Measurements from ENCODE around the gene RHBDL2. TPM values are rescaled to one million over a fixed set of nuclear protein-coding genes. Genes with fewer than 3 reads are reported as not detected.

Gene RHBDL2
- total and polyA plus RNA-seq, 2 of the 4 experiments (the other 2 are of a cell fraction) = 0.36 to 0.38 TPM

DNA sequence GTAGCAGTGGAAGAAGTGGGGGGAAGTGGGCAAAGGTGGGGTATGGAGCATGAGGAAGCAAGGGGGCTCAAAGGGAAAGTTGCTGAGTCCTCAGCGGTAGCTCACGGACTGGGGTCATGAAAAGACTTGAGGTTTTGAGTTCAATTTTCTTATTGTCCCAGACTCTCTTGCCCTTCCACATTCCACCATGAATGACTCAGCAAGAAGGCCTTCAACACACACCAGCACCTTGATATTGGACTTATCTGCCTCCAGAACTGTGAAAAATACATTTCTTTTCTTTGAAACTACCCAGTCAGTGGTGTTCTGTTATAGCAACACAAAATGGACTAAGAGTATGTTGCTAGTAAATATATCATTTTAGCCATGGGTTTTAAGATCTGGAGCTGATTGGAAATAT is 17.3 kb upstream of the RHBDL2 start:
- no peak overlapping the region for H3K27ac ChIP-seq (ENCODE audit: insufficient read depth, low read length)
- H3K36me3 ChIP-seq (ENCODE audit: control insufficient read depth, insufficient read depth, low read length) = no peaks in the 10 kb centered on the region
- H3K18ac ChIP-seq (ENCODE audit: low read depth, low read length) = no peak overlapping the region
- H2BK5ac ChIP-seq (ENCODE audit: low read depth, low read length, poor library complexity, severe bottlenecking) = no peak overlapping the region
- no peak overlapping the region for H3K14ac ChIP-seq (replicated peaks; ENCODE audit: low read depth, low read length)
- H2BK20ac ChIP-seq (ENCODE audit: low read depth, low read length) = no peak overlapping the region
- TF ChIP-seq NFE2L2 (IDR thresholded peaks at IDR 0.05; ENCODE audit: low read depth, low read length) = peak; percentile 75
- no peak for TF ChIP-seq POLR2A (IDR thresholded peaks at IDR 0.05; ENCODE audit: low read depth, low read length)
- H3K4ac ChIP-seq (ENCODE audit: low read depth, low read length) = no peak overlapping the region
- no peak overlapping the region for H3K4me3 ChIP-seq (ENCODE audit: insufficient read depth, low read depth, low read length)
- ChIA-PET POLR2A (ENCODE audit: unreplicated experiment) (no interaction called here), CTCF (no interaction called here)
- no peak overlapping the region for H2AFZ ChIP-seq (replicated peaks; ENCODE audit: low read length, poor library complexity)
- 100% methylated on average over 2 of the region's 2 CpGs; no CpG with 5 or more reads in 1 of the 2 experiments for WGBS, 2 experiments (ENCODE audit: extremely low coverage in 2 of 2, insufficient read length in 1 of 2)
- H3K4me2 ChIP-seq (ENCODE audit: low read depth, low read length) = no peak overlapping the region
- no peak overlapping the region for H4K8ac ChIP-seq (ENCODE audit: low read depth in 2 of 2, low read length in 2 of 2)
- no peaks in the 10 kb centered on the region for H3K9me3 ChIP-seq (ENCODE audit: control insufficient read depth, insufficient read depth, low read length)
- no peak overlapping the region for H3K9ac ChIP-seq (ENCODE audit: low read depth, low read length)
- H4K5ac ChIP-seq (ENCODE audit: low read depth, low read length) = no peak overlapping the region
- intact Hi-C loops (cut with micrococcal nuclease) (no loop called here), in situ Hi-C loops (cut with MboI; ENCODE audit: low sequenced_read_pairs) (no loop called here), dilution Hi-C loops (cut with HindIII; ENCODE audit: low sequenced_read_pairs, unreplicated experiment) (no loop called here)
- ATAC-seq (ENCODE audit: low read depth) (peak; percentile 46; the same call in 1 of the 2 replicates), DNase-seq (peak; percentile 33)
- 0 out of 2 replicates have a peak, but pooled peaks cover 3% of the 10 kb centered on the region for H3K9me1 ChIP-seq (ENCODE audit: insufficient read depth, low read length)
- no peaks in the 10 kb centered on the region for H3K79me1 ChIP-seq (ENCODE audit: low read depth in 1 of 2, low read length in 2 of 2)
- no peaks in the 10 kb centered on the region for H4K20me1 ChIP-seq (ENCODE audit: insufficient read depth, low read length)
- no peak overlapping the region for H2BK15ac ChIP-seq (ENCODE audit: low read depth, low read length)
- BruUV-seq (replicated peaks) = no TSS peak
- no peak overlapping the region for H4K91ac ChIP-seq (ENCODE audit: insufficient read depth, low read depth, low read length)
- no peak overlapping the region for H2AK5ac ChIP-seq (ENCODE audit: low read depth, low read length)
- no peak overlapping the region for H3K23ac ChIP-seq (ENCODE audit: low read depth, low read length)
- no peaks in the 10 kb centered on the region for H3K27me3 ChIP-seq (ENCODE audit: control insufficient read depth, insufficient read depth, low read length)
- H3K56ac ChIP-seq (ENCODE audit: extremely low read depth, insufficient read depth, low read length) = no peak overlapping the region
- H3K4me1 ChIP-seq (ENCODE audit: control insufficient read depth, insufficient read depth, low read length) = peaks cover 5% of the 10 kb centered on the region
- H2AK9ac ChIP-seq (replicated peaks; ENCODE audit: low read depth, low read length, poor library complexity) = no peak overlapping the region
- H2BK120ac ChIP-seq (ENCODE audit: low read depth, low read length) = no peak overlapping the region

All from IMR-90 (cell line).